Astrocyte (in vitro differentiated cells and primary cell): ENCODE measurements around the gene ABCC3. TPM values are rescaled to one million over a fixed set of nuclear protein-coding genes. Genes with fewer than 3 reads are reported as not detected.

ENCODE experiments used
- DNase-seq: peaks from one replicate; pipeline ENCODE4 v3.0.0-alpha.2; 2010; ENCODE audit warnings: low read depth
- FAIRE-seq: peaks from 2 replicates; lab custom pipeline; 2011; peaks lifted over from hg19 to GRCh38; lab: Jason Lieb, UNC
- H2AFZ ChIP-seq: 2 replicates; pipeline ENCODE4 v1.6.0; 2012; ENCODE audit warnings: low read depth, low read length, inconsistent platforms
- H3K27ac ChIP-seq: 2 replicates; pipeline ENCODE4 v1.5.1; 2011; ENCODE audit warnings: low read depth, low read length, inconsistent platforms
- H3K27me3 ChIP-seq: 2 replicates; pipeline ENCODE4 v1.6.0; 2011; ENCODE audit warnings: low read length, inconsistent platforms; ENCODE audit not compliant: insufficient read depth
- H3K36me3 ChIP-seq: 2 replicates; pipeline ENCODE4 v1.5.1; 2011; ENCODE audit warnings: low read length, inconsistent platforms; ENCODE audit not compliant: insufficient read depth
- H3K4me1 ChIP-seq: 2 replicates; pipeline ENCODE4 v1.5.1; 2011; ENCODE audit warnings: low read length, inconsistent platforms; ENCODE audit not compliant: insufficient read depth
- H3K4me2 ChIP-seq: 2 replicates; pipeline ENCODE4 v1.6.0; 2012; ENCODE audit warnings: low read length, inconsistent platforms
- H3K4me3 ChIP-seq: 2 replicates; pipeline ENCODE4 v1.5.1; 2011; ENCODE audit warnings: low read depth, mild to moderate bottlenecking, low read length, inconsistent platforms; ENCODE audit not compliant: insufficient read depth
- H3K79me2 ChIP-seq: 2 replicates; pipeline ENCODE4 v1.6.0; 2012; ENCODE audit warnings: mild to moderate bottlenecking, low read length, inconsistent platforms; ENCODE audit not compliant: insufficient read depth
- H3K9ac ChIP-seq: 2 replicates; pipeline ENCODE4 v1.6.0; 2012; ENCODE audit warnings: mild to moderate bottlenecking, low read length, inconsistent platforms
- H3K9me3 ChIP-seq: 2 replicates; pipeline ENCODE4 v1.5.1; 2012; ENCODE audit warnings: low read depth, mild to moderate bottlenecking, low read length, inconsistent platforms; ENCODE audit not compliant: insufficient read depth
- H4K20me1 ChIP-seq: 2 replicates; pipeline ENCODE4 v1.6.0; 2012; ENCODE audit warnings: low read length, inconsistent platforms; ENCODE audit not compliant: insufficient read depth
- H3K27ac Mint-ChIP-seq: one replicate; pipeline ENCODE4 v1.8.0; 2021; ENCODE audit warnings: mild to moderate bottlenecking, mixed read lengths; ENCODE audit not compliant: unreplicated experiment
- H3K27me3 Mint-ChIP-seq: one replicate; pipeline ENCODE4 v1.8.0; 2021; ENCODE audit warnings: low read depth, mixed read lengths; ENCODE audit not compliant: unreplicated experiment
- H3K36me3 Mint-ChIP-seq: one replicate; pipeline ENCODE4 v1.8.0; 2021; ENCODE audit warnings: low read depth, mixed read lengths; ENCODE audit not compliant: unreplicated experiment
- H3K4me1 Mint-ChIP-seq: one replicate; pipeline ENCODE4 v1.8.0; 2021; ENCODE audit warnings: low read depth, mixed read lengths; ENCODE audit not compliant: unreplicated experiment
- H3K4me3 Mint-ChIP-seq: one replicate; pipeline ENCODE4 v1.8.0; 2021; ENCODE audit warnings: mild to moderate bottlenecking, moderate library complexity, mixed read lengths; ENCODE audit not compliant: unreplicated experiment
- H3K9me3 Mint-ChIP-seq: one replicate; pipeline ENCODE4 v1.8.0; 2021; ENCODE audit warnings: mild to moderate bottlenecking, mixed read lengths; ENCODE audit not compliant: unreplicated experiment
- CTCF ChIP-seq: IDR thresholded peaks from 2 replicates; pipeline ENCODE4 v1.5.1; 2011; ENCODE audit warnings: low read depth, mild to moderate bottlenecking, inconsistent platforms, low read length, moderate library complexity; ENCODE audit not compliant: insufficient read depth
- EZH2 ChIP-seq: IDR thresholded peaks from 2 replicates; pipeline ENCODE4 v1.6.1; 2012; ENCODE audit warnings: mild to moderate bottlenecking, low read length, inconsistent platforms; ENCODE audit not compliant: insufficient read depth
- total RNA-seq: library from RNA; stranded (reverse); gene quantifications from 2 replicates; pipeline ENCODE4 v1.2.1, GENCODE V29; 2021

Gene ABCC3
- total RNA-seq, 1 donor from 2014 or later = 0.41 TPM

- H3K4me3 ChIP-seq = no peak overlapping the region
- H3K27ac Mint-ChIP-seq = peak overlapping the region; percentile 96
- DNase-seq = peak; percentile 81
Observed at GRCh38 chr17:50661795-50662391, 27.2 kb downstream of the ABCC3 start.

GRCh38 chr17:50662632-50663225, 28.0 kb downstream of the ABCC3 start:
- peaks cover 3% of the 10 kb centered on the region for H3K9me3 Mint-ChIP-seq
- FAIRE-seq (no peak), DNase-seq (no peak)
- no peak overlapping the region for H3K27ac ChIP-seq
- no peaks in the 10 kb centered on the region for H3K9me3 ChIP-seq
- H4K20me1 ChIP-seq = no peaks in the 10 kb centered on the region
- no peaks in the 10 kb centered on the region for H3K27me3 ChIP-seq
- no peak overlapping the region for H3K4me3 Mint-ChIP-seq
- H3K79me2 ChIP-seq = no peaks in the 10 kb centered on the region
- H3K4me1 ChIP-seq = peaks cover 29% of the 10 kb centered on the region
- TF ChIP-seq EZH2 (no peak), CTCF (no peak)
- peaks cover 5% of the 10 kb centered on the region for H3K36me3 Mint-ChIP-seq
- no peak overlapping the region for H3K9ac ChIP-seq
- H3K36me3 ChIP-seq = no peaks in the 10 kb centered on the region
- no peak overlapping the region for H2AFZ ChIP-seq
- peaks cover 16% of the 10 kb centered on the region for H3K4me1 Mint-ChIP-seq
- no peak overlapping the region for H3K4me2 ChIP-seq
- no peak overlapping the region for H3K4me3 ChIP-seq
- peaks cover 17% of the 10 kb centered on the region for H3K27me3 Mint-ChIP-seq
- no peak overlapping the region for H3K27ac Mint-ChIP-seq

More at GRCh38 chr17:50661795-50662391, 27.2 kb downstream of the ABCC3 start:
- H3K36me3 Mint-ChIP-seq = peaks cover 5% of the 10 kb centered on the region
- Histone ChIP-seq H3K27me3 (no peaks in the 10 kb centered on the region), H2AFZ (peak overlapping the region; percentile 75), H3K4me1 (peaks cover 25% of the 10 kb centered on the region), H4K20me1 (no peaks in the 10 kb centered on the region), H3K9me3 (no peaks in the 10 kb centered on the region), H3K4me2 (peak overlapping the region; percentile 78), H3K27ac (peak overlapping the region; percentile 33), H3K79me2 (no peaks in the 10 kb centered on the region), H3K9ac (peak overlapping the region; percentile 34), H3K36me3 (no peaks in the 10 kb centered on the region)
- no peak for TF ChIP-seq EZH2
- TF ChIP-seq CTCF = no peak
- H3K4me1 Mint-ChIP-seq = peaks cover 16% of the 10 kb centered on the region
- H3K27me3 Mint-ChIP-seq = peaks cover 26% of the 10 kb centered on the region
- FAIRE-seq = no peak
- H3K9me3 Mint-ChIP-seq = peaks cover 3% of the 10 kb centered on the region
- peak overlapping the region; percentile 67 for H3K4me3 Mint-ChIP-seq

- Histone ChIP-seq H3K4me3 (no peak overlapping the region), H4K20me1 (no peaks in the 10 kb centered on the region), H3K27ac (no peak overlapping the region), H3K9me3 (no peaks in the 10 kb centered on the region), H3K4me2 (no peak overlapping the region), H2AFZ (no peak overlapping the region), H3K79me2 (no peaks in the 10 kb centered on the region), H3K9ac (no peak overlapping the region), H3K4me1 (peaks cover 40% of the 10 kb centered on the region), H3K36me3 (no peaks in the 10 kb centered on the region), H3K27me3 (no peaks in the 10 kb centered on the region)
- Mint-ChIP-seq H3K9me3 (peaks cover 3% of the 10 kb centered on the region), H3K4me1 (peaks cover 25% of the 10 kb centered on the region), H3K27ac (no peak overlapping the region), H3K36me3 (peaks cover 5% of the 10 kb centered on the region), H3K27me3 (peaks cover 9% of the 10 kb centered on the region), H3K4me3 (no peak overlapping the region)
- TF ChIP-seq EZH2 (no peak), CTCF (no peak)
- FAIRE-seq = no peak
- no peak for DNase-seq
Observed at GRCh38 chr17:50663812-50664374, 29.2 kb downstream of the ABCC3 start.
